Measurements from ENCODE around the gene XPO4. TPM values are rescaled to one million over a fixed set of nuclear protein-coding genes. Genes with fewer than 3 reads are reported as not detected.
"Not testable (repeated sequence)": the region's sequence is repeated elsewhere in the genome, so short reads cannot be mapped to it uniquely, and the experiment has no call there.

The XPO4 gene
- total and polyA plus RNA-seq, 2 of the 13 experiments (the other 11 are each of a cell fraction or from before 2014, with no cell fraction given), result 8.4 to 24.8 TPM

GRCh38 chr13:20940511-20940910 lies 38.0 kb upstream of the XPO4 start:
- POLR2A ChIA-PET, result interaction anchor here (0.7 to 1.1 kb wide), 2 partner anchors 13 to 236 kb away, joined by 4 read pairs; partner anchors contain the start of genes MRPL57 and SKA3
- FAIRE-seq; H3K9me3 ChIP-seq (ENCODE audit: low read length); H3K4me3 ChIP-seq (replicated peaks in 1 of 3; ENCODE audit: insufficient read depth in 1 of 3, low read depth in 2 of 3, low read length in 3 of 3); DNase-seq (ENCODE audit: low spot score); CTCF ChIA-PET (ENCODE audit: low intra/inter-chr PET ratio, low total read pairs); H4K20me1 ChIP-seq (ENCODE audit: insufficient read depth, low read length); H3K79me2 ChIP-seq (ENCODE audit: insufficient read depth, low read length); H3K36me3 ChIP-seq (replicated peaks in 1 of 2; ENCODE audit: control insufficient read depth in 1 of 2, insufficient read depth in 2 of 2, low read length in 2 of 2); H3K9ac ChIP-seq (ENCODE audit: insufficient read depth, low read depth, low read length); H2AFZ ChIP-seq (ENCODE audit: low read length); ATAC-seq; H3K27ac ChIP-seq (ENCODE audit: extremely low read length, insufficient read depth, low read length); BruUV-seq (replicated peaks): not testable (repeated sequence)
- WGBS (ENCODE audit: low lambda C conversion rate), result 29% methylated on average over 10 of the region's 10 CpGs
- peaks cover 0 to 17% of the 10 kb centered on the region in 2 experiments; a peak in 2 of 5 replicates for H3K27me3 ChIP-seq (ENCODE audit: control insufficient read depth in 1 of 2, insufficient read depth in 2 of 2, low read length in 2 of 2)
- H3K4me1 ChIP-seq (ENCODE audit: insufficient read depth, low read length), result peaks cover 41% of the 10 kb centered on the region
- intact Hi-C loops (cut with micrococcal nuclease; ENCODE audit: unreplicated experiment), result loop anchor here (1.0 to 5.0 kb wide), 3 partner anchors 82 to 357 kb away; no protein-coding TSS in a partner anchor
- H3K4me2 ChIP-seq (ENCODE audit: low read depth, low read length), result peak overlapping the region; percentile 55
- in situ Hi-C loops (cut with HindIII; ENCODE audit: extremely low pct_ligation_motif_present, low pct_unique_long_range_greater_than_20kb), result loop anchor here (10.0 kb wide), 1 partner anchor 234 kb away; the partner anchor contains the start of genes MRPL57 and SKA3

DNA sequence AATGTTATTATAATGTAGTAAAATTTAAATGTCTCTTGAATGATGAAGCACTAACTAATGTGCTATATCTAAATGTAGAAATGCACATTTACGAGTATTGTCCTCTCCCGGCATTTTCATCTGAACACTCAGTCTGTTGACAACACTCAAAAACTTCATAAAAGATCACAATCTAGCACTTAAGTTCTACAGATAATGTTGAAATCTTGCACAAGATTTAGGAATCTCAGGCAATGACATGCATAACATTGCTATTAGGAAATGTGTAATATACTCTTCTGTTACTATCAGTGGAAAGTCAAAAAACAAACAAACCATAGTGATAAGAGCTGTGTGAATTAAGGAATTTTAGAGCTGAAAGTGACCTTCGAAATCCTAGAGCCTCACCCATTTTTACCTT lies 37.5 kb upstream of the XPO4 start:
- intact Hi-C loops (cut with micrococcal nuclease; ENCODE audit: unreplicated experiment), result loop anchor here (1.0 to 5.0 kb wide), 3 partner anchors 82 to 357 kb away; no protein-coding TSS in a partner anchor
- Histone ChIP-seq H3K4me1 (ENCODE audit: insufficient read depth, low read length) (peaks cover 41% of the 10 kb centered on the region), H3K27ac (ENCODE audit: extremely low read length, insufficient read depth, low read length) (no peak overlapping the region), H3K9me3 (ENCODE audit: low read length) (no peaks in the 10 kb centered on the region), H3K36me3 (replicated peaks in 1 of 2; ENCODE audit: control insufficient read depth in 1 of 2, insufficient read depth in 2 of 2, low read length in 2 of 2) (no peaks in the 10 kb centered on the region), H3K27me3 (ENCODE audit: control insufficient read depth in 1 of 2, insufficient read depth in 2 of 2, low read length in 2 of 2) (peaks cover 0 to 17% of the 10 kb centered on the region in 2 experiments; a peak in 2 of 5 replicates), H3K9ac (ENCODE audit: insufficient read depth, low read depth, low read length) (no peak overlapping the region), H3K79me2 (ENCODE audit: insufficient read depth, low read length) (no peaks in the 10 kb centered on the region), H4K20me1 (ENCODE audit: insufficient read depth, low read length) (no peaks in the 10 kb centered on the region), H3K4me3 (replicated peaks in 1 of 3; ENCODE audit: insufficient read depth in 1 of 3, low read depth in 2 of 3, low read length in 3 of 3) (no peak overlapping the region), H3K4me2 (ENCODE audit: low read depth, low read length) (peak overlapping the region; percentile 55), H2AFZ (ENCODE audit: low read length) (no peak overlapping the region)
- in situ Hi-C loops (cut with HindIII; ENCODE audit: extremely low pct_ligation_motif_present, low pct_unique_long_range_greater_than_20kb), result loop anchor here (10.0 kb wide), 1 partner anchor 235 kb away; the partner anchor contains the start of genes MRPL57 and SKA3
- WGBS (ENCODE audit: low lambda C conversion rate), result 0% methylated on average over 3 of the region's 3 CpGs
- ATAC-seq (peak; percentile 59), DNase-seq (ENCODE audit: low spot score) (peak; percentile 83), FAIRE-seq (no peak)
- ChIA-PET POLR2A (interaction anchor here (0.7 to 1.1 kb wide), 2 partner anchors 13 to 236 kb away, joined by 4 read pairs; partner anchors contain the start of genes MRPL57 and SKA3), CTCF (ENCODE audit: low intra/inter-chr PET ratio, low total read pairs) (no interaction called here)
- no TSS peak for BruUV-seq (replicated peaks)
- no peak for TF ChIP-seq KLF15 (CRISPR knock-in tag; IDR thresholded peaks at IDR 0.05; ENCODE audit: borderline replicate concordance)
- TF ChIP-seq HMG20A (CRISPR knock-in tag; IDR thresholded peaks at IDR 0.05; ENCODE audit: borderline replicate concordance), result peak; percentile 73; the same call in 1 of the 2 replicates
- peak; percentile 74 for TF ChIP-seq CEBPG (CRISPR knock-in tag; IDR thresholded peaks at IDR 0.05)
- TF ChIP-seq, protein P1, sequence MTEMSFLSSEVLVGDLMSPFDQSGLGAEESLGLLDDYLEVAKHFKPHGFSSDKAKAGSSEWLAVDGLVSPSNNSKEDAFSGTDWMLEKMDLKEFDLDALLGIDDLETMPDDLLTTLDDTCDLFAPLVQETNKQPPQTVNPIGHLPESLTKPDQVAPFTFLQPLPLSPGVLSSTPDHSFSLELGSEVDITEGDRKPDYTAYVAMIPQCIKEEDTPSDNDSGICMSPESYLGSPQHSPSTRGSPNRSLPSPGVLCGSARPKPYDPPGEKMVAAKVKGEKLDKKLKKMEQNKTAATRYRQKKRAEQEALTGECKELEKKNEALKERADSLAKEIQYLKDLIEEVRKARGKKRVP (CRISPR knock-in tag; IDR thresholded peaks at IDR 0.05), result peak in 1 of 2 experiments; percentile 78; a peak in 2 of 4 replicates
- 0 out of 2 replicates have a peak, but pooled peaks have one; percentile 30 for TF ChIP-seq ZGPAT (CRISPR knock-in tag; IDR thresholded peaks at IDR 0.05)
- 0 out of 2 replicates have a peak, but pooled peaks have one; percentile 12 for TF ChIP-seq TBX3 (IDR thresholded peaks at IDR 0.05; ENCODE audit: borderline replicate concordance)
- no peak for TF ChIP-seq SCMH1 (CRISPR knock-in tag; IDR thresholded peaks at IDR 0.05; ENCODE audit: borderline replicate concordance)
- no peak for TF ChIP-seq ZNF569 (CRISPR knock-in tag; IDR thresholded peaks at IDR 0.05; ENCODE audit: borderline replicate concordance)
- TF ChIP-seq NCOR1 (IDR thresholded peaks at IDR 0.05; ENCODE audit: borderline replicate concordance, low read length), result peak; percentile 67; the same call in 1 of the 2 replicates
- no peak for TF ChIP-seq CHD2 (IDR thresholded peaks at IDR 0.05; ENCODE audit: low read depth, low read length)
- TF ChIP-seq, protein P2, sequence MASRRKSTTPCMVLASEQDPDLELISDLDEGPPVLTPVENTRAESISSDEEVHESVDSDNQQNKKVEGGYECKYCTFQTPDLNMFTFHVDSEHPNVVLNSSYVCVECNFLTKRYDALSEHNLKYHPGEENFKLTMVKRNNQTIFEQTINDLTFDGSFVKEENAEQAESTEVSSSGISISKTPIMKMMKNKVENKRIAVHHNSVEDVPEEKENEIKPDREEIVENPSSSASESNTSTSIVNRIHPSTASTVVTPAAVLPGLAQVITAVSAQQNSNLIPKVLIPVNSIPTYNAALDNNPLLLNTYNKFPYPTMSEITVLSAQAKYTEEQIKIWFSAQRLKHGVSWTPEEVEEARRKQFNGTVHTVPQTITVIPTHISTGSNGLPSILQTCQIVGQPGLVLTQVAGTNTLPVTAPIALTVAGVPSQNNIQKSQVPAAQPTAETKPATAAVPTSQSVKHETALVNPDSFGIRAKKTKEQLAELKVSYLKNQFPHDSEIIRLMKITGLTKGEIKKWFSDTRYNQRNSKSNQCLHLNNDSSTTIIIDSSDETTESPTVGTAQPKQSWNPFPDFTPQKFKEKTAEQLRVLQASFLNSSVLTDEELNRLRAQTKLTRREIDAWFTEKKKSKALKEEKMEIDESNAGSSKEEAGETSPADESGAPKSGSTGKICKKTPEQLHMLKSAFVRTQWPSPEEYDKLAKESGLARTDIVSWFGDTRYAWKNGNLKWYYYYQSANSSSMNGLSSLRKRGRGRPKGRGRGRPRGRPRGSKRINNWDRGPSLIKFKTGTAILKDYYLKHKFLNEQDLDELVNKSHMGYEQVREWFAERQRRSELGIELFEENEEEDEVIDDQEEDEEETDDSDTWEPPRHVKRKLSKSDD (CRISPR knock-in tag; IDR thresholded peaks at IDR 0.05; ENCODE audit: low read depth), result no peak
- TF ChIP-seq ZKSCAN8 (CRISPR knock-in tag; IDR thresholded peaks at IDR 0.05; ENCODE audit: borderline replicate concordance), result no peak

Measured in HepG2 (cell line).